8988T (cell line): ENCODE measurements around the gene IFT22.
"Not testable (repeated sequence)": the region's sequence is repeated elsewhere in the genome, so short reads cannot be mapped to it uniquely, and the experiment has no call there.

Experiments used
- DNase-seq: peaks from one replicate; pipeline ENCODE4 v3.0.0; 2011

IFT22 gene

GRCh38 chr7:101308245-101309085, 13.1 kb downstream of the IFT22 start:
- DNase-seq, result peak; percentile 45

- DNase-seq, result no peak
Observed at GRCh38 chr7:101306307-101306706, 15.3 kb downstream of the IFT22 start.

GRCh38 chr7:101303102-101303701, 18.4 kb downstream of the IFT22 start:
- DNase-seq, result no peak

GRCh38 chr7:101302641-101303101, 18.9 kb downstream of the IFT22 start:
- no peak for DNase-seq

GRCh38 chr7:101300465-101301376, 20.9 kb downstream of the IFT22 start:
- DNase-seq, result no peak

GRCh38 chr7:101299511-101300464, 21.8 kb downstream of the IFT22 start:
- DNase-seq, result no peak

- DNase-seq, result no peak
Observed at GRCh38 chr7:101294832-101295121, 26.8 kb downstream of the IFT22 start.

- no peak for DNase-seq
Observed at GRCh38 chr7:101294039-101294831, 27.4 kb downstream of the IFT22 start.

GRCh38 chr7:101293069-101294021, 28.3 kb downstream of the IFT22 start:
- DNase-seq, result not testable (repeated sequence)

- DNase-seq, result not testable (repeated sequence)
Observed at GRCh38 chr7:101292566-101292965, 29.0 kb downstream of the IFT22 start.

- not testable (repeated sequence) for DNase-seq
Observed at GRCh38 chr7:101290186-101291037, 31.2 kb downstream of the IFT22 start.

- DNase-seq, result not testable (repeated sequence)
Observed at GRCh38 chr7:101289687-101290086, 31.9 kb downstream of the IFT22 start.

- no peak for DNase-seq
Observed at GRCh38 chr7:101288439-101288838, 33.2 kb downstream of the IFT22 start.

- no peak for DNase-seq
Observed at GRCh38 chr7:101287032-101287431, 34.6 kb downstream of the IFT22 start.

GRCh38 chr7:101285880-101286279, 35.7 kb downstream of the IFT22 start:
- not testable (repeated sequence) for DNase-seq

- no peak for DNase-seq
Observed at GRCh38 chr7:101285171-101285570, 36.4 kb downstream of the IFT22 start.

GRCh38 chr7:101280912-101281311, 40.7 kb downstream of the IFT22 start:
- DNase-seq, result not testable (repeated sequence)

GRCh38 chr7:101278461-101279292, 42.9 kb downstream of the IFT22 start:
- DNase-seq, result no peak
